ENCODE results near the gene SEMA3C. TPM values are rescaled to one million over a fixed set of nuclear protein-coding genes. Genes with fewer than 3 reads are reported as not detected.

SEMA3C gene
- total RNA-seq, 1 experiment from 2014 or later, result 63.5 TPM

DNA sequence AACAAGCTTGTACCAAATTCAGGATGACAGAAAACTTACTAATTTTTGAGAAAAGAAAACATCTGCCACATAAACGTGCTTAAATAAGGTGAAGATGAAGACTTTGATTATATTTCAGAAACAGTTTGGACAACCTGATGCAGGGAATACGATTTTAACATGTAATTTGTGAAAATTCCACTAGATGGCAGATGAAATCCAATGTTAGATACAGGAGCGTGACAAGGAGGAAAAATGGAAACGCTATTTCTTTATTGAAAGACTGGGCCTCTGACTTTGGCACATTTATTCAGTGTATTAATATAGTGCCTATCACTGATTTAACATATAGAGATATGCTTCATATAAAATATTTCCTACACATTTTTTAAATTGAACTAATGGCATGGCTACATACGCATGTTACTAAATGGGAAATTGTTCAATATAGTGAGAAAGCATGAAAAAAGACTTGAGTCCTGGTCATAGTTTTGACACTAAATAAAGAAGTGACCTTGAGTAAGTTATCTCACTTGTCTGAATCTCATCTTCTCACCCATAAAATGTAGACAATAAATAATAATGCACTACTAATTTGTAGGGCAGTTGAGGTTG, 219.7 kb downstream of the SEMA3C start:
- DNase-seq (ENCODE audit: low read depth), result peak; percentile 28
